RKO (cell line): Measurements from ENCODE around the gene NPB.

Experiments
- DNase-seq: peaks from one replicate; pipeline ENCODE4 v3.0.0-alpha.2; 2016; ENCODE audit warnings: low spot score

NPB gene

DNA sequence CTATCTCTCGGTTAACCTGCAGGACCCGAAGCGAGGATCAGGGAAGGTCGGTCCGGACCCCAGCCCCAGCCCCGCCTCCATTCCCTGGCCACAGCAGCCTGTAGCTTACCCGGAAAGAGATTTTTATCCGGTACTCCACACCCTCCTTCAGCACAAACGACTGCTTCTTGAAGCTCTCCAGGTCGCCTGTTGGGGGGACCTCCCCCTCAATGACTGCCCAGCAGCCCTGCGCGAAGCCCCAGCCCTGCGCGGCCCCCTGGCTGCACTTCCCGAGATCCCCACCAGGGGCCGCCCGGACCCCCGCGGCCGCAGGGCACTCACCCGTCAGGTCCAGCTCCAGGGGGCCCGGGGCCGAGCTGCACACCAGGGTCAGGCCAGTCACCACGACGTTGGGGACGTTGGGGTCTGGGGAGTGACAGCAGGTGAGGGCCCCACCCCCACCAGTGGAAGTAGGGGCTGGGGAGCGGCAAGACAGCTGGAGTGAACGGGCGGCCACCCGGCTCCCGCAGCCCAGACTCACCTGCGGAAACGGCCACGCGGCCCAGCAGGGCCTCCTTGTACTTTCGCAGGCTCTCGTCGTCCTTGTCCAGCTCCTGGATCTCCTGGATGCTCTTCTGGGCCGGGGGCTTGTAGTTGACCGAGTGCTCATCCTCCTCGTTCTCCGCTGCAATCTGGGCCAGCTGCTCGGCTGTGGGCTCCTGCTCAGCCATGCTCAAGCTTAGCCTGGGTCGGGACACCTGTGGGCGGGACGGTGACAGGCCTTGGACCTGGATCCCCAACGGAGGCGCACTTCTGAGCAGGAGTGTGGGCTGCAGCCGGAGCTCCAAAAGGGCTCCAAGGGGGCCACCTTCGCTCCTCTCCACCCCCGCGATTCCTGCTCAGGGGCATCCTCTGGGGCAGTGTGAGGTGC, 32.6 kb upstream of the NPB start:
- peak; percentile 50 for DNase-seq

DNA sequence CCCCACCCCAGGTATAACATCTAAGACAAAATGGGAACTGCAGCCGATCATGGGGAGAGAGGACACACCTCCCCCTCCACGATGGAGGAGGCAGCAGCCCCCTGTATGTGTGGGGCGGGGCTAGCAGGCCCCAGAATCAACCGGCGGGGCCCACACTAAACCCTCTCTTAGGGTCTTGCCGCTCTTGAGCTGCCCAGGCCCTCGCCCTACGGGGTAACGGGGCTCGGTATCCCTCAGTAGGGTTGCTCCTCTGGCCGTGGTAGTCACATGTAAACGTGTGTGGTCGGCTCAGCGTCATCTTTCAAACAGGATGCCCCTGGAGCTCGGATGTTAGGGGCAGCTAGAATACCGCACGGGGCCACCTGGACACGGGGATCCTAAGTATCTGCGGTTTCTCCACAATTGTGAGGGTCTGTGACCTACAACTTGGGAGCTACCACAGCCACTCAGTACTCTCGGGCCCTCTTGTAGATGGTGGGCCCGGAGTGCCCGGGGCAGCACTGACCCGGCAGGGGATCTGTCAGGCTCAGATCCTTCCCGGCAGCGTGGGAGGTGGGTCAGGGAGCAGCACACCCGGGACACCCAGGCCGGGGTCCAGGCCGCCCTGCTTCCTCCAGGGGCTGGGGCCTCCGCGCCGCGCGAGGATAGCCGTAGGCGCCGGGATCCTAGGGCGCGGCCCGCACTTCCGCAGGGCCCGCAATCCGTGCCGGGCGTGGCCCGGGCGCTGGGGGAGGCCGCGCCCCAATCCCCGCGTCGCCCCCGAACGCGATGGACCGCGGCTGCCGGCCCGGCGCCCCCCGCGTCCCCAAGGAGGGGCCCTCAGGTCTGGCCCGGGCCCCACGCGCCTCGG, 31.7 kb upstream of the NPB start:
- DNase-seq = peak; percentile 70

DNA sequence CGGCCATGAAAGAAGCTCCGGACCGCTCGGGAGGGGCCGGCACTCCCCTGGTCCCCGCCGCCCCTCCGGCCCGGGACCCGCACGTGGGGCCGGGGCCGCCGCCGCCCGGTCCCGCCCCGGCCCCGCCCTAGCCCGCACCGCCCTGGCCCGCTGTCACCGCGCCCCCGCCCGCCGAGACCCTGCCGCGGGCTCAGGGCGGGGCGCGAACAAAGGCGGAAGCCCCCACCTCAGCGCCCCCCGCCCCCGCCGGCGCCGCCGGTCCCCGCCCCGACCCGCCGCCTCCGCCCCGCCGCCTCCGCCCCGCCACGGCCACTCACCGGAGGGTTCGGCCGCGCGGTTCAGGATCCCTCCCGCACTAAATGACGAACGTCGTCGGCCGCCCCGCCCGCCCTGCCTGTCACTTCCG, 31.1 kb upstream of the NPB start, which contains the start of gene ARHGDIA:
Gene ARHGDIA, minus strand, starts transcription at position 357 of the 406 bp plus-strand sequence. CDS start 1,407 bp downstream, outside the sequence.
- DNase-seq = no peak

DNA sequence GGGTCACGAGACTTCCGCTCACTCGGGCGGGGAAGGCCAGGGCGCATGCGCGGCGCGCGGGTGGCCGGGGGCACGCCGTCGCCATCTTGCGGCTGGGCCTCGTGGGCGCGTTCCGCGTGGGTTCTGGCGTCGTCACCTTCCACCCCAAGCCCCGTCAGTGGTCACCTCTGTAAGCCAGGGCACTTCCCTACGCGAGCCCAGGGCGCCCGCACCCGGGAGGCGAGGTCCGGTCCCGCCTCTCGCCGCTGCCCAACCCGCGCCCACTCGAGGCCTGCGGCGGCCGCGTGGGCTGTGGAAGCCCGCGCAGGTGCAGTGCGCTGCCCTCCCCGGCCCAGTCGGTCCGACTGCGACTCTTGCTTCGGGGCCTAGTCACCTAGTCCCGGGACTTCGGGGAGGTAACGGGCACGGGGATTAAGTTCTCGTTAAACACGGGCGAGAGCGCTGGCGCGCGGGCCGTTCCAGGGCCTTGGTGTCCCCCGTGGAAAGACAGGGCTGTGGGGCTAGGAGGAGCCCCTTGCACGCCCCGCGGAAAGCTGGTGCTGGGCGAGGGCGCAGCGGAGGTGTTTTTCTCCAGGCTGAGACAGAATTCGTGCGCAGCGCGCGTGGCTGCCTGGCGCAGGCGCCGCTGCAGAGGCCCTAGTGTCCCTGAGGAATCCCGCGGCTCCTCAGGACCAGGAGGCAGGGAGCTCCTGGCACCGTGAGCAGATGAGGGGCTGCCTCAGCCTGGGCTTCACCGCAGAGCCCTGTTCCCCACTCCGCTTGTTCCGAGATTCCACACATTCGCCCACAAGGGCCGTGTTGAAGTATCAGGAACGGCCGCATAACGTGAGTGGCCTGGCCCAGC, 30.4 kb upstream of the NPB start:
- peak; percentile 90 for DNase-seq

DNA sequence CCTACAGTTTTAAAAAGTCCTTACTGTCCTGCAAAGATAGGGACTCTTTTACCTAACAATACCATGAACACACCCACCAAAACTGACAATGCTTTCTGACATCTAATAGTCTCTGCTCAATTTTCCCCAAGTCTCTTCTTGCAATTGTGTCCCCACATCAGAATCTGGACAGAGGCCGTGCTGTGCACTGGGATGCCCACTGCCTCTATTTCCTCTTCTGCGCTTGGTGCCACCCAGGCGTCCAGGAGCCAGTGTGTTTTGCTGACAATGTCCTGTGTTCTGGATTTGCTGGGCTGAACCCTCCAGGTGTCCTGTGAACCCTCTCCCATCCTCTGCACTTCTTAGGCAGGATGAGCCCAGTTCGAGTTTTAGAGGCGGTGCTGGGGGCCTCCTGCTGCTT, 24.5 kb upstream of the NPB start:
- no peak for DNase-seq

DNA sequence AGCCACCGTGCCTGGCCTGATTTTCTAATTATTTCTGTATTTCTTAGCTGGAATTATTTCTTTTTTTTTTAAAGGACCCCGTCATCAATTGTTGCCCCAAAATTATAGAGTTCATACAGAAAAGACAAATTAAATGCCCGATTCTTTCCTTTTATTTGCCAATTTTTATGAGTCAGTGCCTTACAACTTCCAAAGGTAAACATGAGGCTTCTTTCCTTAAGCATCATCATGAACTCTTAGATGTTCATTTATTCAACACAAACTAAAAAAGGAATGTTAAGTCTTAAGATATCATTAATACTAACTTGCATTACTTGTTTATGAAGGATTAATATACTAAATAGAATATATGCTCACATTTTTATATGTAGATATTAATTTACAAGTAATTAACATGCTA, 23.7 kb upstream of the NPB start:
- DNase-seq = no peak

DNA sequence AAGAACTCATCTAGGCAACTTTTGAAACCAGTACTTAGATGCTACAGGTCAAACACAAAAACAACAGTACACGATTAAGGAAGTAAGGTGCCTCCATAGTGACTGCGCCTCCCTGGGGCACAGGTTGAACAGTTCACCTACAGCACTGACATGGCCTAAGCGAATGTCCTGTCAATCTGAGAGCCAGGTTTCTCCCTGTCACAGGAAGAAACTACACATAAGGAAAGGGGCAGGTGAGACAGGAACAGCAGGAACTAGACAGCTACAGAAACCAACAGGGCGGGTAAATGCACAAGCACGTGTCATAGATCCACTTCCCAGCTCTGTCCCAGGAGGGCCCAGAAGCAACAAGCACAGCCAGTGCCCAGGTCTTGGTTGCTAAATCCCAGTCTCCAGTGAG, 22.9 kb upstream of the NPB start:
- no peak for DNase-seq

DNA sequence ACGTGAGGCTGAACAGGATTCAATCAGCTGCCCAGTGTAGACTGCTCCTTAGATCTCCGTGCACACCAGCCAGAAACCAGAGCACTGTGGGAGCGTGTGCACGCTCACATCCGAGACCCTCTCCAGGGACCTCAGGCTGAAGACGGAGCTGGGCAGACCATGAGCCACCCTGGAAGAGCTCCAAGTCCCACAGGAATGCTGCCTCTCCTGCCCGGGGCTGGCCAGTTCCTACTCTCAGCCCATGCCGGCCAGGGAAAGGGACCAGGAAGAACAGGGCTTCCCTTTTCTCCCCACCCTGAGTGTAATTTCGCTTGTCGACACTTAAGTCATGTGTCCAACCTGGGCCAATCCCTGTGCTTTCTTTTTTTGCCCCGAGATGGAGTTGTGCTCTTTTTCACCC, 17.5 kb upstream of the NPB start:
- no peak for DNase-seq

DNA sequence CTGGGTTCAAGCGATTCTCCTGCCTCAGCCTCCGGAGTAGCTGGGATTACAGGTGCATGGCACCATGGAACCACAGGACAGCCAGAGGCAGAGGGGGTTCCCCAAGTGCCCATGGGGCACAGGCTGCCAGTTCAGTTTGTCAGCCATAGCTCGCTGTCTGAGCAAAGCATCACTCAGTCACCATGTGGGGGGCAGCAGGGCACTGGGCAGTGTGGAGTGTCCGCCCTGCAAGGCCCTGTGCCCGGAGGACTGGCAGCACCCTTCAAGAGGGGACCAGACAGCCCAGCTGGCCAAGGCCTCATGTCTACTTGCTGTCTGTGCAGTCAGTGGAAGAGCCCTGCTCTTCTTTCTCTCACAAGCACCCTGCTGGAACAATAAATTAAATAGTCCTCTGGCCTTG, 17.1 kb upstream of the NPB start:
- no peak for DNase-seq

DNA sequence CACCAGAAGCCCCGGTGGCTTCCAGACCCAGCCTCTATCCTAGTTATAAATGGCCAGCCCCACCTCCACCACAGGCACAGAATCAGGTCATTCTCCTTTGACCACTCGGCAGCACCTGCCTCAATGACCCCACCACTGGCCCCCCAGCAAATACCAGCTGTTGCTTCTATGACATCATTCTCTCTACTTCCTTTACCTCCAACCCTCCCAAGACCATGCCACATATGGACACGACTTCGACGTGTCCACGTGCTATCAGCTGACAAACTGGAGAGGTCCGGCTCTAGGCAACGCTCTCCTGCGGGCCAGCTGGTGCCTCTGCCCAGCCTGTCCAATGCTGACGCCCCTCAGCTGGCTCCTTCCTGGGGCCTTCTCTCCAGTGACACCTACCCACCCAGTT, 16.6 kb upstream of the NPB start:
- no peak for DNase-seq

DNA sequence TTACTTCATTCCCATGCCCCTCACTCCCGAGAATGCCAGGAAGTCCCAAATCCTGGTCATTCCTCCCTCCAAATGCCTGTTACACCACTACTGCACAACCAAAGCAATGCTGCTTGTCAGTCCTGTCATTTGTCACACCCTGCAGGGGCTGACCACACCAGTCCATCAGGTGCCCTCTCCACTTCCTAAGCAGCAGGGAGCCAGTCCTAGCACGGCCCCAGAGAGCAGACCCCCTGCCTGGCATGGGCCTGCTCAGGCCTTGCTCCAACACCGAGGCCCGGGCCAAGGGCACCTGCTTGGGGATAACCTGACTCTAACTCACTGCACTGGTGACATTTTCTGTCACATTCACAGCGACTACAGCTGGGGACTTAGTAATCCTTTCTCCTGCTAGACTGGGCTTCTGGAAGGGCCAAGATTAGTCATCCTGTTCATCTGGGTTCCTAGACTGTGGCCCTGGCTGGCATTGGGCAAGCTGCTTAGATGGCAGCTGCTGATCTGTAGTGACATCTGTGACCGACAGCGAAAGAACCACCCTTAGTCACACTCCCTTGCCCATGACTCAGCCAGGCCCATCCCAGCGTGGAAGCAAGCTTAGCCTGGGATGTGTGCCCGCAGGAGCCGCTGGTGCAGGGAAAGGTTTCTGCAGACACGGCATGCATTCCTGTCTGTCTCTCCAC, 16.0 kb upstream of the NPB start:
- DNase-seq = peak; percentile 71

DNA sequence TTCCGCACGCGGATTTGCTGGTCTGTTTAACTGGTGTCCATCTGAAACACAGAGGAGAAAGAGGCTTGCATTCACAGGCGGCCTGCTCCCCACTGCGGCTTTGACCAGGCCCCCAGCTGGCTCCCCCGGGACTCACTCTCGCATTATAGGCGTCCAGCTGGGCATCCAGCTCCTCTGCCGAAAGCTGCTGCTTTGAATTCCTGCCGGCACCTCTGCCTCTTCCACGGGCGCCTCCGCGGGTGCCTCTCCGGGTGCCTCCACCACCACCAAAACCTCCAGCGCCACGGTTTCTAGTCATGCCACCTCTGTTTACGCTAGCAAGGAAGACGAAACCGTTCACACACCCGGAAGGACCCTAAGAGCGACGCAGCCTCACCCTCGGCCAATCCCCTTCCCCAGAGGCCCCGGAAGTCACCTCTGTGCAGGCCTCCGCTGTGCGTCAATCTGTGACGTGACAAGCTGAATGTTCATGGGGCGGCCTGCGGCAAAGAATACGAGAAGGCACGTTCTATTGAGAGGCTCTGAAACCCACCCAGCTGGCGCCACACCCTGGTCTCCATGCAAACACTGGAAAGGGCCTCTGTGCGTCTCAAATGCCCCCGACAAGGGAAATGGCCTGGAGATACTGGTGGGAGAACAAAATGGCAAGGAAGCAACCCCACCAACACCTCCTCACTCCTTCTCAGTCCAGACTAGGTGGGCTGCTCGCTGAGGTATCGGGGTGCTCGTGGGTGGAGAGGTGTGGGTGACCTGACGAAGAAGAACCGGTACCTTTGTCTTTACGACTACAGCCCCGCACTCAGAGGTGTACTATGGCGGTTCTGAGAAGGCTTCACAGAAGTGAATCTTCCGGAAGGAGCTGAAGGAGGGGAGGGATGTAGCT, 13.7 kb upstream of the NPB start:
- no peak for DNase-seq

DNA sequence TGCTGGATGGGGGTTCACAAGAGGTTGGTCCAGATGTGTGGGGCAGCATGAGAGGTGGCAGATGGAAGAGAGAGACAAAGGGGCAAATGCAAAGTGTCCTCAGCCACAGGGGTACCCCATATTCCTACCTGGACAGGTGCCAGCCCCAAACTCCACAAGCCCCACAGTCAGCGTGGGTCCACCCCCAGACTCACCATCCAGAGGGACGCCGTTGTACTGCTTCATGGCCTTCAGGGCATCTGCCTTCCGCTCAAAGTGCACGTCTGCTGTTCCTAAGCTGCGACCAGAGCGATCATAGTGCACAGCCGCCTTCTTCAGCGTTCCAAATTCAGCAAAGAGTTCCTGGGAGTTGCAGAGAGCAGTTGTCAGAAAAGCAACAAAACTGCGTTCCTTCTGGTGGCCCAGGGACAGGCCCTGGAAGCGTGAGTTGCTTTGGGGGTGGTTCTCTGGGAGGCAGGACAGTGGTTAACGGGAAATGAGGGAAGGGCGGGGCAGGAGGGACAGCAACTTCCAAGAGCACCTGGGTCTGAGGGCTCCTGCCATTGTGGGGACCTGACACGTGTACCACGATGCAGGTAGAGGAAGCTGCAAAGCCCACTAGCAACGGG, 12.9 kb upstream of the NPB start:
- no peak for DNase-seq

DNA sequence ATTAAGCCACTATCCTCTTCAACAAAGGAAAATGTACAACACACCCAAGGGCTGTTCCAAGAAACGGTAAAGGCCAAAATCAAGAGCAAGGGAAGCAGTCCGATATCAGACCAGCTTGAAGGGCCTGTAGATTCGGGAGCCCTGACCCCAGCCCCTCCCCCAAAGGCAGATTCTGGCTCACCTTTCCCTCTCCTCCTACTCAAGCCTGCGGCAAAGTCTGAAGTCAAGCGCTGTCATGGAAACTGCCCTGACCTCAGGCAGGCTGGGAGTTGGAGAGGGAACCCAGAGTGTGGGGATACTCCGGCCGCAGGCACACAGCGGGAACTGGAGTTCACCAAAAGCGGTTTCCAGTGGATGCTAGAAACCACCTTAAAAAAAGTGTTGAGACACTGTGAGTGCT, 12.4 kb upstream of the NPB start:
- no peak for DNase-seq

DNA sequence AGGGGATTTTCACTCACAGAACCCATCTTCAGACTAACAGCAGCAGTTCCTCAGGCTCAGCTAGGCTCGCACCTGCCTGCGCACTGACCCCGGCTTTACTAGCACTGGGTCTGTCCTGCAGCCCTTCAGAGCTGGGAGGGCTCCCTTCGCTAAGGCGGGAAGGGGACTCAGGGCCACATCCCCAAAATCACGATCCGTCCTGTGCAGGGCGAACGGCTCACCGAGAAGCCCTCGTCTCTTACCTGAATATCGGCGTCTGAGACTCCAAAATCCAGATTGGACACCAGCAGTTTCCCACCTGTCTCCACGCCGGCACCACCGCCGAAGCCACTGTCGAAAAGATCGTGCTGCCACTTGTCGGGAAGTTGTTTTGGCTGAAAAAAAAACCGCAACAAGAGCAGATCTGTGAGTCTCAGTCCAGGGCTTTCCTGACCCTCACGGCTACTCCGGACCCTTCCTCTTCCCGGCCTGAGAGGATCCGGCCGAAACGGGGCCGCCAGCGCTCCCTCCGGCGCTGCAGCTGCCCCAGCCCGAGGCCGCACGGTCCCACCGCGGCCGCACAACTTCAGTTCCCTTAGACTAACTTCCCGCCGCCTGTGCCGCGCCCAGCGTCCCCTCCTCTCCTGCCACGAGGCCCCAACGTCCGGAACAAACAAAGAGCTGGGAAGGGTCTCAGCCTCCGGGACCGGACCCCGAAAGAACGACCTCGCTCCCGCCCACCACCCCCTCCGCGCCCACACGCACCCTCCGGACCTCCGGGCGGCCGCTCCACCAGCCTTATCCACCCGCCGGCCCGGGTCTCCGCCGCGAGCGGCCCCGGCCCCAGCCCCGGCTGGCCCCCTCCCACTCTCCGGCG, 11.4 kb upstream of the NPB start:
- no peak for DNase-seq

DNA sequence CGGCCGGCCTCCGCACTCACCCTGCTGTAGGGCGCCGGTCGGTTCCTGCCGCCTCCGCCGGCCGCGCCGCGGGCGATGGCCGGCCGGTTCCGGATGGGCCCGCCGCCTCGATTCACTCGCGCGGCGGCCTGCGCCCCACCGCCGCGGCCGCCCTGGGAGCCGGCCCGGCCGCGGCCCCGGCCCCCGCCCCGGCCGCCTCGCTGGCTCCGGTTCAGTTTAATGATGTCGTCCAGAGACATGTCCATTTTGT, 10.8 kb upstream of the NPB start:
- no peak for DNase-seq

DNA sequence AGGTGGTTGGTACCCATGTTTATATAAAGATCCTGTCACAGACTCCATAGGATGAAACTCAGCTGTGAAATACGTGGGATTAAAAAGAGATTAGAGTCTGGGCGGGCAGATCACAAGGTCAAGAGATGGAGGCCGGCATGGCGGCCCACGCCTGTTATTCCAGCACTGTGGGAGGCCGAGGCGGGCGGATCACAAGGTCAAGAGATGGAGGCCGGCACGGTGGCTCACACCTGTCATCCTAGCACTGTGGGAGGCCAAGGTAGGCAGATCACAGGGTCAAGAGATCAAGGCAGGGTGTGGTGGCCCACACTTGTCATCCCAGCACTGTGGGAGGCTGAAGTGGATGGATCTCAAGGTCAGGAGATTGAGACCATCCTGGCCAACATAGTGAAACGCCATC, 6.6 kb upstream of the NPB start:
- DNase-seq = no peak

DNA sequence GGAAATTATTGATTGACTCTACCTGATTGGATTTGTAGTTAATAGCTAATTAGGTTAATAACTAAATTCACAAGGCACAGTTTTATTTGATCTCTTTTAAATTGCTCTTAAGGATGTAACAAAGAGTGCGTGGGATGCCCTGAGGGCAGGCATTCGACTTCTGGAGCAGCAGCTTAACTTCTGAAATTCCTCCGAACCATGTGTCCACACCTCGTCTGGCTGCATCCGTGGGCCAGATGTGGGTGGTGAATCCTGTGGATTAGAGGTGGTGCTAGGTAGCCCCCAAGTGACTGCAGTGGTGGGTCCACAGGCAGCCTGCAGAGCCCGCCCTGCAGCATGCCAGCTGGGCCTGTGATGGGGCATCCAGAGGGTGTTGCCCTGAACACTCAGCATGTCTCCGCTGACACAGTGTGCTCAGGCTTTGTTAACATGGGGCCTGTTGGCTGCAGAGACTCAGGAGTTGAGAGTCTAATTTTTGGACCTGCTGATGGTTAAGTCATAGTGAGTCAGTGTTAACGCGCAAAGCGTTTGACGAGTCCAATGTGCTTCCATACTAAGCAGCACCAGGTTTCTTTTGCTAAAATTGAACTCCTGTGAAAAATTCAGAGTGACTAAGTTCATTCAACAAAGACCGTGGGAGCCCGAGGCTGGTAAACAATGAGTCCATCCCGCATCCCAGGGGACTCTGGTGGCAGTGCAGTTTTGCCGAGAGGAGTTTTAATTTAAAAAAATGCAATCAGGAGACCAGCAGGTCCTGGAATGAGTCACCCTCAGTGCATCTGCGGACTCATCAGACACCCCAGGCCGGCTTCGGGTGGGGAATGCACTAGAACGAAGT, 3.8 kb upstream of the NPB start:
- DNase-seq = peak; percentile 98

DNA sequence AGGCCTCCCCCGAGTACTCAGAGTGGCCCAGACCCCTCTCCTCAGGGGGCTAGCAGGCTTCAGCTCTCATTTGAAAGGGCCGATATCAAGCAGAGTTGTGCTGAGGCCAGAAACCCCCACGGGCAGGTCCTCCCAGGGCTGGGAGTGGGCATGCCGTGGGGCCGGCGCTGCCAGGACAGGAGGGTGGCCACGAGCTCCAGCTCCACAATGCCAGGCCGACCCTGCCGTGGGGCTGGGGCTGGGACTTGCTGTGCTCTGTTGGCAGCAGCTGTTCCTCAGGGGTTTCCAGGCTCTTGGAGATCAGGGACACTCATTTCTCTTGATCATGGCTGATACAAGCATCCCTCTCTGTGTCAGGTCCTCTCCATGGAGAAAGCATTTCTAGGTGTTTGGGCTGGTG, 3.2 kb upstream of the NPB start:
- DNase-seq = no peak
